Cerebellar nuclear complex (tissue), 1 donor: ENCODE results near the gene IGLL5.

Source experiments
- DNase-seq, 2 experiments: peaks; one replicate each; lab custom pipeline; 2025; lab: John Stamatoyannopoulos, UW

Gene IGLL5

GRCh38 chr22:22938672-22939587 is 51.3 kb downstream of the IGLL5 start:
- DNase-seq: no peak

- no peak for DNase-seq
These were observed 52.2 kb downstream of the IGLL5 start for GRCh38 chr22:22939588-22940368.

- DNase-seq: no peak
These were observed 53.5 kb downstream of the IGLL5 start for GRCh38 chr22:22940961-22941605.

- no peak for DNase-seq
These were observed 54.4 kb downstream of the IGLL5 start for GRCh38 chr22:22941831-22942510.

- no peak for DNase-seq
These were observed 55.1 kb downstream of the IGLL5 start for GRCh38 chr22:22942511-22943329.

- no peak for DNase-seq
These were observed 56.1 kb downstream of the IGLL5 start for GRCh38 chr22:22943521-22944267.

GRCh38 chr22:22944268-22944985 is 56.8 kb downstream of the IGLL5 start:
- no peak for DNase-seq

- DNase-seq: no peak
These were observed 57.6 kb downstream of the IGLL5 start for GRCh38 chr22:22945195-22945594.
